ENCODE results near the gene HMCN2. TPM values are rescaled to one million over a fixed set of nuclear protein-coding genes. Genes with fewer than 3 reads are reported as not detected.
A peak's percentile ranks its signal among the peaks of the same experiment; 100 is the strongest.

Gene HMCN2
- total RNA-seq, 6 experiments from 2014 or later = under 0.01 to 0.05 (median 0.02) TPM; not detected in 3

- no peak for TF ChIP-seq CTCF (IDR thresholded peaks at IDR 0.05)
- peaks cover 34% of the 10 kb centered on the region for H3K27me3 Mint-ChIP-seq (ENCODE audit: insufficient read depth)
- no peak overlapping the region for H3K27ac Mint-ChIP-seq
- DNase-seq = no peak
- no peaks in the 10 kb centered on the region for H3K9me3 Mint-ChIP-seq
- H3K36me3 Mint-ChIP-seq (ENCODE audit: low read depth) = no peaks in the 10 kb centered on the region
- peaks cover 17% of the 10 kb centered on the region for H3K4me1 Mint-ChIP-seq (ENCODE audit: low read depth)
- no peak overlapping the region for H3K4me3 Mint-ChIP-seq
These were observed 37.4 kb downstream of the HMCN2 start for GRCh38 chr9:130302785-130303612.

- H3K27ac Mint-ChIP-seq = no peak overlapping the region
- DNase-seq = no peak
- H3K27me3 Mint-ChIP-seq (ENCODE audit: insufficient read depth) = peaks cover 35% of the 10 kb centered on the region
- no peak overlapping the region for H3K4me3 Mint-ChIP-seq
- H3K36me3 Mint-ChIP-seq (ENCODE audit: low read depth) = no peaks in the 10 kb centered on the region
- H3K4me1 Mint-ChIP-seq (ENCODE audit: low read depth) = peaks cover 17% of the 10 kb centered on the region
- TF ChIP-seq CTCF (IDR thresholded peaks at IDR 0.05) = no peak
- no peaks in the 10 kb centered on the region for H3K9me3 Mint-ChIP-seq
These were observed 38.1 kb downstream of the HMCN2 start for GRCh38 chr9:130303613-130304055.

- H3K27me3 Mint-ChIP-seq (ENCODE audit: insufficient read depth) = peaks cover 38% of the 10 kb centered on the region
- peak; percentile 29 for DNase-seq
- no peaks in the 10 kb centered on the region for H3K9me3 Mint-ChIP-seq
- H3K36me3 Mint-ChIP-seq (ENCODE audit: low read depth) = no peaks in the 10 kb centered on the region
- no peak overlapping the region for H3K27ac Mint-ChIP-seq
- no peak for TF ChIP-seq CTCF (IDR thresholded peaks at IDR 0.05)
- H3K4me1 Mint-ChIP-seq (ENCODE audit: low read depth) = peaks cover 17% of the 10 kb centered on the region
- H3K4me3 Mint-ChIP-seq = no peak overlapping the region
These were observed 38.6 kb downstream of the HMCN2 start for GRCh38 chr9:130304116-130304515.

GRCh38 chr9:130304643-130305042, 39.1 kb downstream of the HMCN2 start:
- H3K9me3 Mint-ChIP-seq = no peaks in the 10 kb centered on the region
- H3K4me1 Mint-ChIP-seq (ENCODE audit: low read depth) = peaks cover 17% of the 10 kb centered on the region
- H3K27ac Mint-ChIP-seq = no peak overlapping the region
- H3K4me3 Mint-ChIP-seq = no peak overlapping the region
- TF ChIP-seq CTCF (IDR thresholded peaks at IDR 0.05) = no peak
- H3K27me3 Mint-ChIP-seq (ENCODE audit: insufficient read depth) = peaks cover 40% of the 10 kb centered on the region
- DNase-seq = no peak
- H3K36me3 Mint-ChIP-seq (ENCODE audit: low read depth) = no peaks in the 10 kb centered on the region

GRCh38 chr9:130305381-130305780, 39.8 kb downstream of the HMCN2 start:
- no peak for TF ChIP-seq CTCF (IDR thresholded peaks at IDR 0.05)
- Mint-ChIP-seq H3K4me3 (no peak overlapping the region), H3K4me1 (ENCODE audit: low read depth) (peaks cover 17% of the 10 kb centered on the region), H3K27me3 (ENCODE audit: insufficient read depth) (peaks cover 42% of the 10 kb centered on the region), H3K36me3 (ENCODE audit: low read depth) (no peaks in the 10 kb centered on the region), H3K27ac (no peak overlapping the region), H3K9me3 (no peaks in the 10 kb centered on the region)
- DNase-seq = no peak
